ENCODE measurements around the gene PRELP. TPM values are rescaled to one million over a fixed set of nuclear protein-coding genes. Genes with fewer than 3 reads are reported as not detected.

The PRELP gene
- total and polyA plus RNA-seq, 2 of the 8 experiments (the other 6 are each of a cell fraction or from before 2014, with no cell fraction given) = 0.13 to 0.23 TPM

GRCh38 chr1:203448521-203449061 lies 27.0 kb upstream of the PRELP start (continued):
- TF ChIP-seq POLR2A (IDR thresholded peaks at IDR 0.05; ENCODE audit: control extremely low read depth in 1 of 2, low read depth in 2 of 2, low read length in 2 of 2) = no peak
- no peak for TF ChIP-seq USF2 (IDR thresholded peaks at IDR 0.05; ENCODE audit: low read length)
- no peak for TF ChIP-seq NANOG (IDR thresholded peaks at IDR 0.05; ENCODE audit: insufficient read depth, low read depth, low read length, poor library complexity, severe bottlenecking)
- TF ChIP-seq TCF12 (IDR thresholded peaks at IDR 0.05; ENCODE audit: low read depth, low read length) = no peak
